ENCODE measurements around the gene SENP5. TPM values are rescaled to one million over a fixed set of nuclear protein-coding genes. Genes with fewer than 3 reads are reported as not detected.
"Not testable (repeated sequence)": the region's sequence is repeated elsewhere in the genome, so short reads cannot be mapped to it uniquely, and the experiment has no call there.

The SENP5 gene
- total RNA-seq, 1 experiment from 2014 or later: 33.6 TPM

DNA sequence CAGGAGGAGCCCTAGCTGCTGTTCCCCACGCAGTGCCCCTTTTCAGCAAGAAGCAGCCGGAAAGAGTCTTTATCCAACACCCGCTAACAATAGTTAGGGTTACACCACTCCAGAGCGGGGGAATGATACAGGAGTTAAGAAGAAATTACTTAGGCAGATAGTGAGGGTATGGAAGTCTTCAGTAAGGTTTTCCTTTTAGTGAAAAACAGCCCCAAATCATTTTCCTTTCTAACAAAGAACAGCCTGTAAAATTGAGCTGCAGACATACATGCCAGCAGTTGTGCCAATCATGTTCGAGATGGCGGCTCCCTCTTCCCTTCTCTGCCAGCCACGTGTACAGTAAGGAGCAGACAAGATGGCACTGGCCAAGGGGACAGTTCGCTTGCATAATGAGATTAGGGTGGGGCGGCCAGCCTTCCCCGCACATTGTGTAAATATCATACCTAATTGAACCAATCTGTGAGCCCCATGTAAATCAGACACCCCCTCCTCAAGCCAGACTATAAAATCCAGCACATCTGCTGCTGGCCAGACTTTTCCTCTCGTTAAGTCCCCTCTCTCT lies 18.5 kb upstream of the SENP5 start:
- Mint-ChIP-seq H3K4me1 (ENCODE audit: low read depth, unreplicated experiment) (no peaks in the 10 kb centered on the region), H3K9me3 (ENCODE audit: unreplicated experiment) (peaks cover 7% of the 10 kb centered on the region), H3K4me3 (ENCODE audit: unreplicated experiment) (no peak overlapping the region), H3K27me3 (ENCODE audit: insufficient read depth, unreplicated experiment) (no peaks in the 10 kb centered on the region), H3K27ac (ENCODE audit: unreplicated experiment) (no peak overlapping the region), H3K36me3 (ENCODE audit: insufficient read depth, unreplicated experiment) (no peaks in the 10 kb centered on the region)
- H3K4me1 ChIP-seq: no peaks in the 10 kb centered on the region
- POLR2A ChIA-PET: no interaction called here
- H3K4me3 ChIP-seq (ENCODE audit: low read depth, low read length): no peak overlapping the region
- no peak for DNase-seq
- CTCF ChIA-PET: no interaction called here
- peaks cover 13% of the 10 kb centered on the region; the same call in 1 of the 2 replicates for H3K9me3 ChIP-seq
- TF ChIP-seq, protein P1, sequence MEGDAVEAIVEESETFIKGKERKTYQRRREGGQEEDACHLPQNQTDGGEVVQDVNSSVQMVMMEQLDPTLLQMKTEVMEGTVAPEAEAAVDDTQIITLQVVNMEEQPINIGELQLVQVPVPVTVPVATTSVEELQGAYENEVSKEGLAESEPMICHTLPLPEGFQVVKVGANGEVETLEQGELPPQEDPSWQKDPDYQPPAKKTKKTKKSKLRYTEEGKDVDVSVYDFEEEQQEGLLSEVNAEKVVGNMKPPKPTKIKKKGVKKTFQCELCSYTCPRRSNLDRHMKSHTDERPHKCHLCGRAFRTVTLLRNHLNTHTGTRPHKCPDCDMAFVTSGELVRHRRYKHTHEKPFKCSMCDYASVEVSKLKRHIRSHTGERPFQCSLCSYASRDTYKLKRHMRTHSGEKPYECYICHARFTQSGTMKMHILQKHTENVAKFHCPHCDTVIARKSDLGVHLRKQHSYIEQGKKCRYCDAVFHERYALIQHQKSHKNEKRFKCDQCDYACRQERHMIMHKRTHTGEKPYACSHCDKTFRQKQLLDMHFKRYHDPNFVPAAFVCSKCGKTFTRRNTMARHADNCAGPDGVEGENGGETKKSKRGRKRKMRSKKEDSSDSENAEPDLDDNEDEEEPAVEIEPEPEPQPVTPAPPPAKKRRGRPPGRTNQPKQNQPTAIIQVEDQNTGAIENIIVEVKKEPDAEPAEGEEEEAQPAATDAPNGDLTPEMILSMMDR (IDR thresholded peaks at IDR 0.05; ENCODE audit: insufficient read depth in 1 of 2, low read depth in 1 of 2, low read length in 1 of 2, severe bottlenecking in 1 of 2, unreplicated experiment in 1 of 2): no peak
- H3K27me3 ChIP-seq (replicated peaks; ENCODE audit: control insufficient read depth, insufficient read depth, low read length): no peaks in the 10 kb centered on the region
- no peaks in the 10 kb centered on the region for H3K36me3 ChIP-seq (ENCODE audit: control insufficient read depth, insufficient read depth, low read length)
- intact Hi-C loops (cut with micrococcal nuclease; ENCODE audit: unreplicated experiment): no loop called here
- no TSS peak for BruUV-seq (replicated peaks)

DNA sequence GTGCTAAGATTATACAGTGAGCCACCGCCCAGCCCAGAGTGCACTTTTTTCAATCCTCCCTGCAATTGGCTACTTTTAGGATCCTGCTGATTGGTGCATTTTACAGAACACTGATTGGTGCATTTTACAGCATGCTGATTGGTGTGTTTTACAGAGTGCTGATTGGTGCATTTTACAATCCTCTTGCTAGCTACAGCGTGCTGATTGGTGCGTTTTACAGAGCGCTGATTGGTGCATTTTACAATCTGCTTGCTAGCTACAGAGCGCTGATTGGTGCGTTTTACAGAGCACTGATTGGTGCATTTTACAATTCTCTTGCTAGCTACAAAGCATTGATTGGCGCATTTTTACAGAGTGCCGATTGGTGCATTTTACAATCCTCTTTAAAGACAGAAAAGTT lies 4.7 kb upstream of the SENP5 start:
- CTCF ChIA-PET; intact Hi-C loops (cut with micrococcal nuclease; ENCODE audit: unreplicated experiment); BruUV-seq (replicated peaks); H3K9me3 ChIP-seq; H3K9me3 Mint-ChIP-seq (ENCODE audit: unreplicated experiment); POLR2A ChIA-PET; H3K27me3 Mint-ChIP-seq (ENCODE audit: insufficient read depth, unreplicated experiment); H3K27me3 ChIP-seq (replicated peaks; ENCODE audit: control insufficient read depth, insufficient read depth, low read length); H3K4me3 Mint-ChIP-seq (ENCODE audit: unreplicated experiment); H3K4me3 ChIP-seq (ENCODE audit: low read depth, low read length); DNase-seq; H3K36me3 Mint-ChIP-seq (ENCODE audit: insufficient read depth, unreplicated experiment); H3K4me1 ChIP-seq; H3K4me1 Mint-ChIP-seq (ENCODE audit: low read depth, unreplicated experiment); H3K36me3 ChIP-seq (ENCODE audit: control insufficient read depth, insufficient read depth, low read length); H3K27ac Mint-ChIP-seq (ENCODE audit: unreplicated experiment): not testable (repeated sequence)

DNA sequence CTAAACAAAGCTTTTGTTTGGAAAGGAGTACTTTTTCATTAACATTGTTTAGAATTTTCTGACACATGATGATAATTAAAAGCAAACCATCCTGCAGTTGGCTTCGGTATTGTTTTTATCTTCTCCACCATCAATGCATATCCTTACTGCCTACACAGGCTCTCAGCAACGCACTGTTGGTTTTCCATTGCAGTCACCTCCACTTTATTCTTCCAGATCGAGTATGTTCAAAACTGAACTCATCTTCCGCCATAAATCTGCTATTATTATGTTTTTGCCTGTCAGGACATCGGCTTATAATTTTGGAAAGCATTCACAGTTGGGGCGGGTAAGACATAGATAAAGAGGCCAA lies 589 bp upstream of the SENP5 start:
- no peaks in the 10 kb centered on the region for H3K27me3 ChIP-seq (replicated peaks; ENCODE audit: control insufficient read depth, insufficient read depth, low read length)
- TSS peak; percentile 91 for BruUV-seq (replicated peaks)
- H3K4me1 Mint-ChIP-seq (ENCODE audit: low read depth, unreplicated experiment): no peaks in the 10 kb centered on the region
- H3K36me3 Mint-ChIP-seq (ENCODE audit: insufficient read depth, unreplicated experiment): peaks cover 22% of the 10 kb centered on the region
- H3K4me3 Mint-ChIP-seq (ENCODE audit: unreplicated experiment): peak overlapping the region; percentile 90
- H3K4me1 ChIP-seq: no peaks in the 10 kb centered on the region
- TF ChIP-seq, protein P1 (IDR thresholded peaks at IDR 0.05; ENCODE audit: insufficient read depth in 1 of 2, low read depth in 1 of 2, low read length in 1 of 2, severe bottlenecking in 1 of 2, unreplicated experiment in 1 of 2): no peak
- no peaks in the 10 kb centered on the region for H3K27me3 Mint-ChIP-seq (ENCODE audit: insufficient read depth, unreplicated experiment)
- H3K36me3 ChIP-seq (ENCODE audit: control insufficient read depth, insufficient read depth, low read length): no peaks in the 10 kb centered on the region; the same call in 1 of the 2 replicates
- ChIA-PET POLR2A (interaction anchor here (0.6 to 1.6 kb wide), 9 partner anchors 53 to 928 kb away, joined by 3 to 12 read pairs (median 5); partner anchors contain the start of genes CEP19, NCBP2, PAK2 and PIGX), CTCF (interaction anchor here (0.5 to 1.9 kb wide), 4 partner anchors 75 to 156 kb away, joined by 4 to 8 read pairs (median 7); partner anchors contain the start of gene NCBP2)
- DNase-seq: no peak
- no peaks in the 10 kb centered on the region for H3K9me3 ChIP-seq
- peak overlapping the region; percentile 91 for H3K27ac Mint-ChIP-seq (ENCODE audit: unreplicated experiment)
- H3K9me3 Mint-ChIP-seq (ENCODE audit: unreplicated experiment): no peaks in the 10 kb centered on the region
- peak overlapping the region; percentile 99 for H3K4me3 ChIP-seq (ENCODE audit: low read depth, low read length)
- intact Hi-C loops (cut with micrococcal nuclease; ENCODE audit: unreplicated experiment): loop anchor here (5.0 kb wide), 1 partner anchor 75 kb away; the partner anchor contains the start of gene NCBP2
